ENCODE data around the gene LGALS7B.
"Not testable (repeated sequence)": the region's sequence is repeated elsewhere in the genome, so short reads cannot be mapped to it uniquely, and the experiment has no call there.

The LGALS7B gene

DNA sequence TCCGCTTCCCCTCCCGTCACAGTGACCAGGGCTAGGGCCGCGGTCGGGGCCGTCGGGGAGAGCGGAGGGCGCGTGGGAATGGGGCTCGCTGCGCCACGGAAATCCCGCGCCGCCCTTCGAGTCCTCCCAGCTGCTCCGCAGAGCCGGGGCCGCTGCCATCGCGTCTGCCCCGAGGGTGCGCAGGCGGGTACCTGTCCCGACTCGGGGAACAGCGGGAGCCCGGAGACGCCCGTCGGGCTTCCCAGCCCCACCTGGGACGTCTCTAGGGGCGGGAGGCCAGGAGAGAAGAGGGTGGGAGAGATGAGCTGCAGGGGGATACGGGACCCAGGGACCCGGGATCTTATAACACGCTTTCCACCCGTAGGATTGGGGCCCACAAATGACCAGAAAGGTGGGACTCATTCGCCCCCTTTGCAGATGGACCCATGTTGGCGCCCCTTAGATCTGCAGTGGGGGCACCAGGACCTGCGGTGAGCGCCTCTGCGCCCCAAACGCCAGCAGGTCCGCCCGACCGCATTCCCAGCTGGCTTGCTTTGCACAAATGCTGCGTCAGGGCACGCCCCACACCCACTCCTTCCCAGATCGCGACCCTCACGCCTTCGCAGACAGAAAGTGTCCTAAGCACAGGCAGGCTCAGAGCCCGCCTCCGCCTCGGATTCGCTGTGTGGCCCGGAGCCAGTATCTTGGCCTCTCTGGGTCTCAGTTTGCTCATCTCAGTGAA is 18.6 kb upstream of the LGALS7B start:
- not testable (repeated sequence) for DNase-seq

GRCh38 chr19:38770949-38771275 is 18.1 kb upstream of the LGALS7B start:
- DNase-seq = not testable (repeated sequence)

- not testable (repeated sequence) for DNase-seq
Measured at GRCh38 chr19:38771569-38771968, 17.4 kb upstream of the LGALS7B start.

DNA sequence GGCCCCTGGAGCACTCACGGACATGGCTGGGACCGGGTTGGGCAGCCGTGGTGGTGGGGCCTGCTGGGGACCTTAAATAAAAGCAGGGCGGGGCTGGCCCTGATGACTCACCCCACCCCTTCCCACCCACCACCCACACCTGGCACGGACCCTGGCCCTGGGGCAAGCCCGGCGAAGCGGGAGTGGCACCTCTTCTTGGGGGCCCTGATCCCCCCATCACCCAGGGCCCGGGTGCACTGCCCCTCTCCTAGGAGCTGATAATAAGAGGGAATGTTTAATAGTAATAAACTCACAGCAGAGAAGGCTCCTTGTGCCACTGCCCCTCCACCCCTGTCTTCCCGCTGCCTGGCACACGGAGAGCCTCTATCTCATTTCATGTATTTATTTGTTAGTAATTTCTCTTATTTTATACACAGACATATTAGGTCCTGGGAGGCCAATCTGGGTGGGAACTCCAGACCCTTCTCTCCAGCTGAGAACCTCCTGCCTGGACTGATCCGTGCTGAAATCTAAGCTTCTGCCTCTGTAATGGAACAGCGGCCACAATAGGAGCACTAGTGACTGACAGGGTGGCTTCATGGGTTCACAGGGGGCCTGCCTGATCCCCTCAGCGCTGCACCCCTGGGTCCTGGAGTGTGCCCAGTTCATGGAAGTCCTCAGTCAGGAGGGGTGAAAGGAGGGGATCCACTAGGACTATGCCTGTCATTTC is 15.4 kb upstream of the LGALS7B start, which contains the start of gene LGALS7:
TSS of gene LGALS7 (minus strand) at position 49 of the 709 bp plus-strand sequence. CDS start at position 24, 25 bp downstream.
- no peak for DNase-seq

- DNase-seq = no peak
Measured at GRCh38 chr19:38774181-38774950, 14.6 kb upstream of the LGALS7B start.

DNA sequence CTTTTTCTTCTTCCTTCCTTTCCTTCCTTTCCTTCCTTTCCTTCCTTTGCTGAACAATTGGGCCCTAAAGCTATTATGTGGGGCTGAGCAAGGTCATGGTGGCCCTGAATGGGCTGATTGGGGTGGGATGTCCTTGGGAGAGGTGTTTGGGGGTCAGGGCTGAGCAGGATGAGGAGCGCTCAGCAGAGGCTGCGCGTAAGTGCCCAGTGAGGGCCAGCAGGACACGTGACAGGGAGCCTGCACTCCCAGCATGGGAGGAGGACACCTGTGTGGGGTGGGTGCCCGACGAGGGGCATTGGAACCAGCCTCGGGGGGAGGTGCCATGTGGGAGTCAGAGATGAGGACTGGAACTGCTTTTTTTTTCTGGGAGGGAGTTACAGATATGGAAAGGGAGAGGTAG is 10.3 kb upstream of the LGALS7B start:
- no peak for DNase-seq

GRCh38 chr19:38780443-38780842 is 8.6 kb upstream of the LGALS7B start:
- DNase-seq = no peak

DNA sequence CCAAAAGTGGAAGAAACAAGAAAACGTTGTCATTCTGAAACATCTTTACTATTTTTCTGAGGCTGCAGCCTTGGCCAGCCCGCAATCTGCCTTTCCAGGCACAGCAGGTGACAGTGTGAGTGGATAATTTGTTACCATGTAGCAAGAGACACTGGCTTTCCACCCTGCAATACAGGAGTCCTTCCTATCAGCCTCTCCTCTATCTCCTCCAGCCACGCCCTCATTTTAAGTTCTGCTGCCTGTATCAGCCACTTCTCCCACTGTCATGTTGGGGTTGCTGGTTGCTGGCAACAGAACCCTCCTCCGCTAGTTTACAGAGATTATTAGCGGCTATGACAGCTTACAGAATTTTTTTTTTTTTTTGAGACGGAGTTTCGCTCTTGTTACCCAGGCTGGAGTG is 7.9 kb upstream of the LGALS7B start:
- no peak for DNase-seq

DNA sequence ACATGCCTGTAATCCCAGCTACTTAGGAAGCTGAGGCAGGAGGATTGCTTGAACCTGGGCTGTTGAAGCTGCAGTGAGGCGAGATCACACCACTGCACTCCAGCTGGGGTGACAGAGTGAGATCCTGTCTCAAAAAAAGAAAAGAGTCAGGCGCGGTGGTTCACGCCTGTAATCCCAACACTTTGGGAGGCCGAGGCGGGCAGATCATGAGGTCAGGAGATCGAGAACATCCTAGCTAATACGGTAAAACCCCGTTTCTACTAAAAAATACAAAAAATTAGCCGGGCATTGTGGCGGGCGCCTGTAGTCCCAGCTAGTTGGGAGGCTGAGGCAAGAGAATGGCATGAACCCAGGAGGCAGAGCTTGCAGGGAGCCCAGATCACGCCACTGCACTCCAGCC is 6.8 kb upstream of the LGALS7B start:
- not testable (repeated sequence) for DNase-seq

- no peak for DNase-seq
Measured at GRCh38 chr19:38784224-38784623, 4.8 kb upstream of the LGALS7B start.

GRCh38 chr19:38785187-38785699 is 3.8 kb upstream of the LGALS7B start:
- no peak for DNase-seq

DNA sequence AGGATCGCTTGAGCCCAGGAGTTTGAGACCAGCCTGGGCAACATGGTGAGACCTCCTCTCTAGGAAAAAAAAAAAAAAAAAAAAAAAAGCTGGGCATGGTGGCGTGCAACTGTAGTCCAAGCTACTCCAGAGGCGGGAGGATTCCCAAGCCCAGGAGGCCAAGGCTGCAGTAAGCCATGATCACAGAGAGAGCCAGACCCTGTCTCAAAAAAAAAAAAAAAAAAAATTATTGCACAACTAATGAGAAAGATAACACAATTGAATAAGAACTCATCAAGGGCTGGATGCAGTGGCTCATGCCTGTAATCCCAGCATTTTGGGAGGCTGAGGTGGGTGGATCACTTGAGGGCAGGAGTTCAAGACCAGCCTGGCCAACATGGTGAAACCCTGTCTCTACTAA is 2.9 kb upstream of the LGALS7B start:
- not testable (repeated sequence) for DNase-seq

GRCh38 chr19:38786572-38787265 is 2.3 kb upstream of the LGALS7B start:
- DNase-seq = no peak

DNA sequence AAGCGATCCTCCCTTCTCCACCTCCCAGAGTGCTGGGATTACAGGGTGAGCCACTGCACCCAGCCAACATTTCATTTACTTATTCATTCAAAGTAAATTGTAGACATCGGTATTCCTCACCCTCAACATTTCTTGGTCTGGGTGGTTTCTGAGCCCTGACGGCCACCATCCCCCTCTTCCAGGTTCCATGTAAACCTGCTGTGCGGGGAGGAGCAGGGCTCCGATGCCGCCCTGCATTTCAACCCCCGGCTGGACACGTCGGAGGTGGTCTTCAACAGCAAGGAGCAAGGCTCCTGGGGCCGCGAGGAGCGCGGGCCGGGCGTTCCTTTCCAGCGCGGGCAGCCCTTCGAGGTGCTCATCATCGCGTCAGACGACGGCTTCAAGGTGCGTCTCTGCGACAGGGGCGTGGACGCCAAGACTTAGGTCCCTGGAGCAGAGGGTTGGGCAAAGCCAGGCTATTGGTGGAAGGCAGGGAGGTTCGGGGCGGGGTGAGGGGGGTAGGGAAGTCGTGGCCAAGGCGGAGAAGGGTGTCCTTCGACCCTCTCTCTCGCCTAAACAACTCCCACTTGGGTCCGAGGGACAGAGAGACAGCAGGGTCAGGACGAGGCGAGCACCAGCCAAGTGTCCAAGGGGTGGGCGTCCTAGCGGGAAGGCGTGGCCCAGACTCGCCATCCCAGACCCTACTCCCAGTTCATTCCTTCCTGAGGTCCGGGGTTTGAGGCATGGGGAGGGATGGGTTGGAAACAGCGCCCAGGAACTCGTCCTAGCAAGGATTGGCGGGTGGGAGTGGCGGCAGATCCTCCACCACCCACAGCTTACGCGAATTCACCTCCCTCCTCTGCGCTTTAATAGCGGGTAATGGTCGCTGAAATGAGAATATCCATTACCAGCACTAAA is 1.8 kb downstream of the LGALS7B start:
- not testable (repeated sequence) for DNase-seq

- not testable (repeated sequence) for DNase-seq
Measured at GRCh38 chr19:38791451-38792064, 2.6 kb downstream of the LGALS7B start.

DNA sequence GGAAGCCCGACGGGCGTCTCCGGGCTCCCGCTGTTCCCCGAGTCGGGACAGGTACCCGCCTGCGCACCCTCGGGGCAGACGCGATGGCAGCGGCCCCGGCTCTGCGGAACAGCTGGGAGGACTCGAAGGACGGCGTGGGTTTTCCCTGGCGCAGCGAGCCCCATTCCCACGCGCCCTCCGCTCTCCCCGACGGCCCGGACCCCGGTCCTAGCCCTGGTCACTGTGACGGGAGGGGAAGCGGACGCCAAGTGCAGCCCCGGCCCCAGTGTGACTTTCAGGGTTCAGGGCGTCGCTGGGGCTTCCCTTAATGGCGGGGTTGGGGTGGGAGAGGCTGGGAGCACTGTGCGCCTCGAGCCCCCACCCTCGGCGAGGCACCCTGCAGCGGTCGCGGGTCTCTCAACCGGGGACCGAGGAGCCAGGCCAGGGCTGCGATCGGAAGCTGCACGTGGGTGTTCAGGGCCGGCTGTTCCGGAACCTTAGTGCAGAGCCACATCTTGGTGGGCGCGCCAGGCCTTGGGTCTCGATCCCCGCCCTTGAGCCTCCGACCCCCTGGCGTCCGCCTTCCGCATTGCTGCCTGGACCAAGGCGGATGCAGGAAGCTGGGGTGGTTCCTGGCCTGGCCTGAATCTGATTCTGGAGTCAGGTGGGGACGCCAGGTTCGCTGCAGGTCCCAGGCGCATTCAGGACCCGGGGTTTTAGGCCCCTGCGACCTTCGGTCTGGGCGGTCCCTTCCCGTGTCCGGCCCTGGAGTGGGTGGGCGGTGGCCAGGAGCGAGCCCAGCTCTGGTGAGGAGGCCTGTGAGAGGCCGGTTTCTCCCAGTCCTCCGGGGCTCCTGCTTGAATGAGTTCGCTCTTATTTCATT is 3.5 kb downstream of the LGALS7B start:
- peak; percentile 17 for DNase-seq

DNA sequence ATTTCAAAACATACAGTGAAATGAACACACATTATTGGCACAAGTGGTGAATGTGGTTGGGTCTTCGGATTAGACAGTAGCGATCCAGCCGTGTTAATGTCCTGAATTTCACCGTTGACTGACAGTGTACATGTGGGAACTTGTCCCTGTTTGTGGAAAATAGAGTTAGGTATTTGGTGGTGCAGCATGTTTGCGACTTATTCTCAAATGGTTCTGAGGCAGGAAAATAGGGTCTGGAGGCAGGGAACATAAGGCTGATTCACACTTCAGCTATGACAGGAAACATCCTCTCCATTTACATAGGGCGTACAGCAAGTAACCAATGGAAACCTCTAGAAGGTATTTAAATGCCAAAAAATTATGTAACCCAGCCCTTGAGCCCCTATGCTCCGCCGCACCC is 4.2 kb downstream of the LGALS7B start:
- DNase-seq = no peak

DNA sequence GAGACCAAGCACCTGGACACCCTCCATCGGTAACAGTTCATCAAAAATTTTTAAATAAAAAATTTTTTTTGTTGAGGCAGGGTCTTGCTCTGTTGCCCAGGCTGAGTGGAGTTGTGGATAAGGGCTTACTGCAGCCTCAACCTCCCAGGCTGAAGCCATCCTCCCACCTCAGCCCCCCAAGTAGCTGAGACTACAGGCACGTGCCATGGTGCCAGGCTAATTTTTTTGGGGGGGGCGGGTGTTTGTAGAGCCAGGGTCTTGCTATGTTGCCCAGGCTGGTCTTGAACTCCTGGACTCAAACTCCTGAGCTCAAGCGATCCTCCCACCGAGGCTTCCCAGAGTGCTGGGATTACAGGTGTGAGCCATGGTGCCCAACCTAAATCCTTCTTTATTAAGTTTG is 4.7 kb downstream of the LGALS7B start:
- no peak for DNase-seq

GRCh38 chr19:38795549-38795948 is 6.5 kb downstream of the LGALS7B start:
- DNase-seq = no peak

DNA sequence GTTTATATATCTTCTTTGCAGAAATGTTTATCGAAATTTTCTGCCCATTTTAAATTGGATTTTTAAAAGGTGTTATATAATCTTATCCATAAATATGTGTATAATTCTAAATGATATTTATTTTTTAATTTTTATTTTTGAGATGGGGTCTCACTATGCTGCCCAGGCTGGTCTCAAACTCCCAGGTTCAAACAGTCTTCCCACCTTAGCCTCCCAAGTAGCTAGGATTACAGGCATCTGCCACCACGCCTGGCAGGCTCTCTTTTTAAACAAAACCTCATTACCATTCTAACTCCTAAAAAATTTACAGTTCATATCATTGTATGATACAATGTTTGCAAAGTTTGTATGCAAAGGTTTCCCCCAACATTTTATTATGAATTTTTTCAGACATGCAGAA is 7.2 kb downstream of the LGALS7B start:
- no peak for DNase-seq
